CD14-positive monocyte (primary cell): ENCODE measurements around the gene SMARCD1. TPM values are rescaled to one million over a fixed set of nuclear protein-coding genes. Genes with fewer than 3 reads are reported as not detected.

Experiments
- DNase-seq, 3 donors: peaks; one replicate each; pipeline ENCODE4 v3.0.0-alpha.2; 2011 to 2022
- H2AFZ ChIP-seq: 2 replicates; pipeline ENCODE4 v1.6.0; 2012; ENCODE audit warnings: mild to moderate bottlenecking, low read depth, low read length, inconsistent platforms; ENCODE audit not compliant: insufficient read depth, poor library complexity, severe bottlenecking
- H3K27ac ChIP-seq, 2 donors: 1 replicate in 1 of 2; 2 replicates in 1 of 2; pipeline ENCODE4 v1.5.1; 2012 to 2013; ENCODE audit warnings: low read length in 2 of 2, control low read depth in 1 of 2, inconsistent platforms in 1 of 2, low read depth in 1 of 2, mild to moderate bottlenecking in 1 of 2
- H3K27me3 ChIP-seq, 2 donors: one replicate each; pipeline versions ENCODE4 v1.6.0 to v1.6.1; 2011 to 2013; ENCODE audit warnings: low read length in 2 of 2; ENCODE audit not compliant: control insufficient read depth in 2 of 2, insufficient read depth in 2 of 2
- H3K36me3 ChIP-seq, 2 donors: replicated peaks in 1 of 2; 1 replicate in 1 of 2; 2 replicates in 1 of 2; pipeline versions ENCODE4 v1.5.1 to v1.6.1; 2012 to 2013; ENCODE audit warnings: low read length in 2 of 2, control low read depth in 1 of 2, inconsistent platforms in 1 of 2, mild to moderate bottlenecking in 1 of 2; ENCODE audit not compliant: insufficient read depth in 2 of 2, control insufficient read depth in 1 of 2
- H3K4me1 ChIP-seq, 2 donors: 1 replicate in 1 of 2; 2 replicates in 1 of 2; pipeline versions ENCODE4 v1.5.1 to v1.6.1; 2012 to 2013; ENCODE audit warnings: low read length in 2 of 2, control low read depth in 1 of 2, inconsistent platforms in 1 of 2, mild to moderate bottlenecking in 1 of 2, moderate library complexity in 1 of 2; ENCODE audit not compliant: insufficient read depth in 2 of 2, control insufficient read depth in 1 of 2
- H3K4me2 ChIP-seq: replicated peaks from 2 replicates; pipeline ENCODE3; 2012; ENCODE audit warnings: low read length, moderate library complexity, mild to moderate bottlenecking; ENCODE audit not compliant: poor library complexity, severe bottlenecking; ENCODE audit errors: extremely low read depth
- H3K4me3 ChIP-seq, 3 experiments: fragments of 200-600 bp in 1 of 3; sonication (generic) in 1 of 3; replicated peaks in 1 of 3; 1 replicate in 2 of 3; 2 replicates in 1 of 3; pipeline ENCODE4 v1.5.1; 2011 to 2013; ENCODE audit warnings: low read length in 3 of 3, mild to moderate bottlenecking in 3 of 3, control low read depth in 2 of 3, low read depth in 2 of 3, inconsistent platforms in 1 of 3, moderate library complexity in 1 of 3
- H3K79me2 ChIP-seq: 2 replicates; pipeline ENCODE4 v1.6.0; 2012; ENCODE audit warnings: mild to moderate bottlenecking, control low read depth, inconsistent platforms, low read length, moderate library complexity; ENCODE audit not compliant: insufficient read depth
- H3K9ac ChIP-seq: 2 replicates; pipeline ENCODE4 v1.6.0; 2017; ENCODE audit warnings: low read length, mild to moderate bottlenecking; ENCODE audit not compliant: insufficient read depth, poor library complexity, severe bottlenecking
- H3K9me3 ChIP-seq, 2 donors: replicated peaks in 1 of 2; 1 replicate in 1 of 2; 2 replicates in 1 of 2; pipeline versions ENCODE4 v1.5.1 to v1.6.1; 2012 to 2013; ENCODE audit warnings: low read length in 2 of 2, control low read depth in 1 of 2; ENCODE audit not compliant: control insufficient read depth in 1 of 2, insufficient read depth in 1 of 2
- H4K20me1 ChIP-seq: 2 replicates; pipeline ENCODE4 v1.6.0; 2012; ENCODE audit warnings: mild to moderate bottlenecking, low read length, control low read depth, moderate library complexity; ENCODE audit not compliant: insufficient read depth
- H3K27ac Mint-ChIP-seq, 7 donors: one replicate each; pipeline ENCODE4 v1.8.0; 2020; ENCODE audit warnings: mild to moderate bottlenecking in 7 of 7, mixed read lengths in 7 of 7, moderate library complexity in 6 of 7, inconsistent platforms in 2 of 7
- H3K27me3 Mint-ChIP-seq, 3 donors: one replicate each; pipeline ENCODE4 v1.8.0; 2021 to 2022; ENCODE audit warnings: low read depth in 3 of 3, mild to moderate bottlenecking in 3 of 3, mixed read lengths in 3 of 3, moderate library complexity in 3 of 3, inconsistent platforms in 1 of 3
- H3K36me3 Mint-ChIP-seq, 2 donors: one replicate each; pipeline ENCODE4 v1.8.0; 2020; ENCODE audit warnings: mixed read lengths in 2 of 2, inconsistent platforms in 1 of 2, mild to moderate bottlenecking in 1 of 2
- H3K4me1 Mint-ChIP-seq: one replicate; pipeline ENCODE4 v1.8.0; 2020; ENCODE audit warnings: mild to moderate bottlenecking, mixed read lengths
- H3K4me3 Mint-ChIP-seq, 2 donors: one replicate each; pipeline ENCODE4 v1.8.0; 2020; ENCODE audit warnings: mild to moderate bottlenecking in 2 of 2, mixed read lengths in 2 of 2, moderate library complexity in 1 of 2
- H3K9me3 Mint-ChIP-seq, 7 donors: one replicate each; pipeline ENCODE4 v1.8.0; 2020 to 2022; ENCODE audit warnings: mixed read lengths in 7 of 7, mild to moderate bottlenecking in 6 of 7, moderate library complexity in 6 of 7, inconsistent platforms in 2 of 7
- CTCF ChIP-seq: fragments of 200-600 bp; IDR thresholded peaks from one replicate; pipeline ENCODE4 v1.8.0; 2022; ENCODE audit warnings: antibody characterized with exemption, mild to moderate bottlenecking
- WGBS: methylation state at CpG from one replicate; pipeline ENCODE4 v1.1.5; 2013; ENCODE audit warnings: missing lambda C conversion rate; ENCODE audit not compliant: insufficient coverage; 5-methylcytosine and 5-hydroxymethylcytosine counted together
- intact Hi-C, 2 donors: fragments of 100-400 bp; cut with micrococcal nuclease; formaldehyde crosslinking; loops; one replicate each; pipeline versions ENCODE4 v1.15.0 to v1.15.1; 2023
- polyA plus RNA-seq, 3 donors: library from polyadenylated mRNA; depleted of rRNA in 1 of 3; unstranded in 2 of 3; stranded (reverse) in 1 of 3; fragments of 300-500 nt in 2 of 3; fragments of >200 nt in 1 of 3; fragmentation: Illumina TruSeq in 2 of 3; gene quantifications; 1 replicate in 2 of 3; 2 replicates in 1 of 3; pipeline ENCODE4 v1.2.3, GENCODE V29; 2012 to 2021

SMARCD1 gene
- polyA plus RNA-seq, 3 donors = 3.7 to 41.9 (median 7.8) TPM

DNA sequence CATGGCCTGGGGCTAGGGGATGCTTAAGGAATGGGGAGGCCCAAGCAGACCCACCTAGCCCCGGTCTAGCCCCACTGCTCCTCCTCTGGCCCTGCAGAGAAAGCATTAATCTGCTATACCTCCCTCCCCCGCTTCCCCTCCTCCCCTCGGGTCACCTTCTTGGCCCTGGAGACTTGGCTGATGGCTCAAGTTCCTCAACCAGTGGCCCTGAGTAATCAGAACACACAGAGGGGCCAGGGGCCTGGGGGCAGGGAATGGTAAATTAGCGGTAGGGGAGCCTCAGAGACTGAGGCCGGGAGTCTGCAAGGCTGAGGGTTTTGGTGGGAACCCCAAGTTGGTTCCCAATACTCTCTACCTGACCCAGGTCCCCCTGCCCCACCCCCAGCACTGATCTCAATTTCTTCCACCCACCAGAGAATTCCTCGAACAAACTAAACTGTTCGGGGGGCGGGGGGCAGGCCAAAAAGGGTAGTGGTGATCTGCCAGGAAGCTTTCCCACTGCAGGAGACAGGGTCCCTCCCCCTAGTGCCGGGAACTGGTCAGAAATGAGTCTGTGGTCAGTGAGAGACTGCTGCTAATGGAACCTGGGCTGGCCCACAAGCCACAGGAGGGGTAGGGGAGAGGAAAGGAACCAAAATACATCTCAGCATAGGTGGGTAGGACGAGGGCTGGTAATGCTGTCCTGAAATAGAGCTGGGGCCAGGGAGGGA lies 12.8 kb upstream of the SMARCD1 start:
- no peak overlapping the region for H3K9ac ChIP-seq
- no peak overlapping the region for H3K27ac ChIP-seq
- Mint-ChIP-seq H3K36me3 (no peaks in the 10 kb centered on the region), H3K27me3 (peaks cover 5 to 18% (median 14%) of the 10 kb centered on the region in 3 donors), H3K9me3 (peaks cover 0 to 2% (median 0%) of the 10 kb centered on the region in 7 donors), H3K27ac (peak overlapping the region in 1 of 7 donors; percentile 23), H3K4me1 (peaks cover 11% of the 10 kb centered on the region), H3K4me3 (no peak overlapping the region)
- intact Hi-C loops = no loop called here
- H2AFZ ChIP-seq = no peak overlapping the region
- WGBS = 71% methylated on average over 1 of the region's 10 CpGs
- no peak overlapping the region for H3K4me2 ChIP-seq
- peaks cover 0 to 4% of the 10 kb centered on the region in 2 donors for H3K27me3 ChIP-seq
- no peak for TF ChIP-seq CTCF
- H3K36me3 ChIP-seq = no peaks in the 10 kb centered on the region
- H3K79me2 ChIP-seq = no peaks in the 10 kb centered on the region
- H3K9me3 ChIP-seq = no peaks in the 10 kb centered on the region
- peaks cover 0 to 7% of the 10 kb centered on the region in 2 donors for H3K4me1 ChIP-seq
- H3K4me3 ChIP-seq = no peak overlapping the region
- DNase-seq = no peak
- H4K20me1 ChIP-seq = no peaks in the 10 kb centered on the region

DNA sequence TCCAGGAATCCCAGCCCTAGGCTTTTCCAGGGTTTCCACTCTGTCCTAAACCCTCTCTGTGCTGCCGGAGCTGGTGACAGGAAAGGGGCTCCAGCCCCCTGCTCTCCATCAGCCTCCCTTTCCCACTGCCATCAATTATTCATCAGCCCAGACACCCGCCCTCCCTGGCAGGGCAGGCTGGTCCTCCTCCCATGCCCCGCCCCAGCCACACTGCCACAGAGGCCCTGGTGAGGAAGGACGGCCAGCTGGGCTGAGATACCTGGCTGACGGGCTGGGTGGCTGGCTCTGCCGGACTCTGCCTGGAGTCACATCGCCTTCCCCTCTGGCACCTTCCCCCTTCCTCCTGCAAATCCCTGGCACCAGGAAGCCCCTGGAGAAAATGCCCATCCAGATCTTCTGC lies 11.9 kb upstream of the SMARCD1 start:
- Histone ChIP-seq H3K36me3 (no peaks in the 10 kb centered on the region), H3K4me3 (no peak overlapping the region), H3K9me3 (no peaks in the 10 kb centered on the region), H4K20me1 (no peaks in the 10 kb centered on the region), H2AFZ (no peak overlapping the region), H3K79me2 (no peaks in the 10 kb centered on the region), H3K4me1 (peaks cover 0 to 7% of the 10 kb centered on the region in 2 donors), H3K9ac (no peak overlapping the region), H3K4me2 (no peak overlapping the region), H3K27ac (no peak overlapping the region), H3K27me3 (peaks cover 0 to 4% of the 10 kb centered on the region in 2 donors)
- Mint-ChIP-seq H3K9me3 (peaks cover 0 to 2% (median 0%) of the 10 kb centered on the region in 7 donors), H3K4me1 (peaks cover 11% of the 10 kb centered on the region), H3K27ac (no peak overlapping the region), H3K36me3 (no peaks in the 10 kb centered on the region), H3K4me3 (no peak overlapping the region), H3K27me3 (peaks cover 5 to 19% (median 14%) of the 10 kb centered on the region in 3 donors)
- no peak for DNase-seq
- no peak for TF ChIP-seq CTCF
- WGBS = 33% methylated on average over 1 of the region's 7 CpGs
- intact Hi-C loops = no loop called here
